Liver (tissue), 9 donors: Measurements from ENCODE around the gene DDX17. TPM values are rescaled to one million over a fixed set of nuclear protein-coding genes. Genes with fewer than 3 reads are reported as not detected.

ENCODE experiments used
- DNase-seq: peaks from one replicate; pipeline ENCODE4 v3.0.0-alpha.2; 2017; ENCODE audit warnings: low spot score
- H3K27ac ChIP-seq, 2 donors: one replicate each; pipeline ENCODE4 v1.7.0; 2013; ENCODE audit warnings: inconsistent platforms in 2 of 2, low read length in 2 of 2, control low read depth in 1 of 2, low read depth in 1 of 2, mild to moderate bottlenecking in 1 of 2
- H3K27me3 ChIP-seq, 4 donors: one replicate each; pipeline versions ENCODE4 v1.6.1 to v1.7.0; 2013; ENCODE audit warnings: low read length in 3 of 4, inconsistent platforms in 1 of 4, mild to moderate bottlenecking in 1 of 4, moderate library complexity in 1 of 4; ENCODE audit not compliant: control insufficient read depth in 4 of 4, insufficient read depth in 4 of 4
- H3K36me3 ChIP-seq, 4 donors: one replicate each; pipeline versions ENCODE4 v1.6.1 to v1.7.0; 2013; ENCODE audit warnings: low read length in 3 of 4, mild to moderate bottlenecking in 3 of 4, low read depth in 1 of 4, moderate library complexity in 1 of 4; ENCODE audit not compliant: control insufficient read depth in 4 of 4, insufficient read depth in 3 of 4
- H3K4me1 ChIP-seq, 4 donors: one replicate each; pipeline versions ENCODE4 v1.6.1 to v1.7.0; 2013; ENCODE audit warnings: low read length in 3 of 4, mild to moderate bottlenecking in 3 of 4, moderate library complexity in 1 of 4; ENCODE audit not compliant: control insufficient read depth in 4 of 4, insufficient read depth in 4 of 4
- H3K4me3 ChIP-seq, 3 donors: one replicate each; pipeline versions ENCODE4 v1.6.1 to v1.7.0; 2013; ENCODE audit warnings: low read length in 3 of 3, control low read depth in 1 of 3, low read depth in 1 of 3, mild to moderate bottlenecking in 1 of 3
- H3K9ac ChIP-seq, 2 donors: one replicate each; pipeline ENCODE4 v1.7.0; 2013; ENCODE audit warnings: low read length in 2 of 2, mild to moderate bottlenecking in 2 of 2, moderate library complexity in 2 of 2, control low read depth in 1 of 2, low read depth in 1 of 2
- H3K9me3 ChIP-seq, 4 donors: one replicate each; pipeline versions ENCODE4 v1.6.1 to v1.7.0; 2013; ENCODE audit warnings: low read length in 3 of 4; ENCODE audit not compliant: control insufficient read depth in 4 of 4
- ATF3 ChIP-seq: IDR thresholded peaks from 2 replicates; pipeline ENCODE4 v1.6.1; 2016; ENCODE audit warnings: antibody characterized with exemption
- CTCF ChIP-seq: fragments of 150-350 bp; IDR thresholded peaks from 2 replicates; pipeline ENCODE4 v1.5.1; 2017; ENCODE audit warnings: improper control_type of control experiment, low read depth, low read length; ENCODE audit not compliant: missing input control
- EGR1 ChIP-seq, 2 donors: IDR thresholded peaks; 2 replicates each; pipeline ENCODE4 v1.6.1; 2016 to 2018; ENCODE audit warnings: antibody characterized with exemption in 2 of 2, low read depth in 2 of 2
- FOXA1 ChIP-seq: IDR thresholded peaks from 2 replicates; pipeline ENCODE4 v1.6.1; 2016; ENCODE audit warnings: antibody characterized with exemption
- FOXA2 ChIP-seq: IDR thresholded peaks from 2 replicates; pipeline ENCODE4 v1.6.1; 2016; ENCODE audit warnings: antibody characterized with exemption
- GABPA ChIP-seq, 2 donors: IDR thresholded peaks in 1 of 2; conservative IDR thresholded peaks in 1 of 2; 2 replicates each; pipeline ENCODE4 v1.6.1; 2016; ENCODE audit warnings: antibody characterized with exemption in 2 of 2, mild to moderate bottlenecking in 1 of 2, moderate library complexity in 1 of 2
- HNF4A ChIP-seq, 2 donors: conservative IDR thresholded peaks; 2 replicates each; pipeline ENCODE4 v1.6.1; 2016; ENCODE audit warnings: antibody characterized with exemption in 2 of 2, mild to moderate bottlenecking in 2 of 2
- HNF4G ChIP-seq: IDR thresholded peaks from 2 replicates; pipeline ENCODE4 v1.6.1; 2016; ENCODE audit warnings: antibody characterized with exemption
- JUND ChIP-seq, 2 donors: IDR thresholded peaks; 2 replicates each; pipeline ENCODE4 v1.6.1; 2016; ENCODE audit warnings: antibody characterized with exemption in 2 of 2
- MAX ChIP-seq: IDR thresholded peaks from 2 replicates; pipeline ENCODE4 v1.6.1; 2016; ENCODE audit warnings: antibody characterized with exemption
- NR2F2 ChIP-seq: IDR thresholded peaks from 2 replicates; pipeline ENCODE4 v1.6.1; 2016; ENCODE audit warnings: antibody characterized with exemption
- RAD21 ChIP-seq, 2 donors: IDR thresholded peaks; 2 replicates each; pipeline ENCODE4 v1.6.1; 2016; ENCODE audit warnings: antibody characterized with exemption in 2 of 2, mild to moderate bottlenecking in 2 of 2
- REST ChIP-seq: IDR thresholded peaks from 2 replicates; pipeline ENCODE4 v1.6.1; 2016; ENCODE audit warnings: antibody characterized with exemption, mild to moderate bottlenecking
- RXRA ChIP-seq, 2 donors: IDR thresholded peaks; 2 replicates each; pipeline ENCODE4 v1.6.1; 2017 to 2018; ENCODE audit warnings: antibody characterized with exemption in 2 of 2, mild to moderate bottlenecking in 1 of 2
- SP1 ChIP-seq: IDR thresholded peaks from 2 replicates; pipeline ENCODE4 v1.6.1; 2018; ENCODE audit warnings: antibody characterized with exemption, mild to moderate bottlenecking
- TAF1 ChIP-seq: conservative IDR thresholded peaks from 2 replicates; pipeline ENCODE4 v1.6.1; 2016; ENCODE audit warnings: antibody characterized with exemption, mild to moderate bottlenecking
- YY1 ChIP-seq: IDR thresholded peaks from 2 replicates; pipeline ENCODE4 v1.6.1; 2016; ENCODE audit warnings: antibody characterized with exemption, mild to moderate bottlenecking
- ZBTB33 ChIP-seq: IDR thresholded peaks from 2 replicates; pipeline ENCODE4 v1.6.1; 2016; ENCODE audit warnings: antibody characterized with exemption
- WGBS: extraction: QIAGEN DNeasy Blood & Tissue Kit; methylation state at CpG from one replicate; pipeline ENCODE4 v1.1.7; 2013; 5-methylcytosine and 5-hydroxymethylcytosine counted together
- polyA plus RNA-seq, 2 donors: library from polyadenylated mRNA; stranded (reverse) in 1 of 2; unstranded in 1 of 2; fragments of 200-250 nt in 1 of 2; fragments of >200 nt in 1 of 2; fragmentation: Nextera tagmentation in 1 of 2; extraction: Ambion mirVana in 1 of 2; gene quantifications; one replicate each; pipeline versions ENCODE4 v1.2.1 to v1.2.3, GENCODE V29; 2013 to 2015
- total RNA-seq, 2 donors: library from RNA; depleted of rRNA; stranded (reverse); fragments of >200 nt; gene quantifications; one replicate each; pipeline ENCODE4 v1.2.3, GENCODE V29; 2014
- donor health status: healthy.
- donor health status: healthy.
- donor health status: healthy.
- donor health status: healthy.
- donor health status: healthy.

The DDX17 gene
- total RNA-seq (100 to 1,000 TPM; 279 to 451 TPM), polyA plus RNA-seq (10 to 100 TPM; 46.3 to 67.3 TPM)

- Histone ChIP-seq H3K36me3 (peaks cover 0 to 3% (median 1%) of the 10 kb centered on the region in 4 donors), H3K9ac (peak within 1 kb of the TSS; percentile 97 to 98), H3K27me3 (no peaks in the 10 kb centered on the region), H3K4me3 (peak within 1 kb of the TSS; percentile 65 to 87 (median 85)), H3K27ac (peak within 1 kb of the TSS; percentile 100), H3K4me1 (peaks cover 3 to 44% (median 13%) of the 10 kb centered on the region in 4 donors), H3K9me3 (no peaks in the 10 kb centered on the region)
- DNase-seq = peak; percentile 94
- WGBS = 3% methylated on average over 83 of the region's 83 CpGs
- TF ChIP-seq HNF4G = no peak
- peak in 1 of 2 donors; percentile 7 for TF ChIP-seq RXRA (IDR thresholded peaks at IDR 0.05)
- no peak for TF ChIP-seq JUND (IDR thresholded peaks at IDR 0.05)
- TF ChIP-seq HNF4A (conservative IDR thresholded peaks at IDR 0.05) = no peak
- TF ChIP-seq FOXA2 = peak; percentile 9
- peak; percentile 99 to 100 for TF ChIP-seq EGR1 (IDR thresholded peaks at IDR 0.05; ENCODE audit: low read depth in 2 of 2)
- TF ChIP-seq CTCF = no peak
- TF ChIP-seq MAX = no peak
- no peak for TF ChIP-seq FOXA1
- peak; percentile 57 for TF ChIP-seq ZBTB33
- TF ChIP-seq NR2F2 = no peak
- peak; percentile 39 for TF ChIP-seq ATF3
- peak in 1 of 2 donors; percentile 17 for TF ChIP-seq RAD21 (IDR thresholded peaks at IDR 0.05)
- no peak for TF ChIP-seq SP1
- TF ChIP-seq TAF1 = peak; percentile 37
- TF ChIP-seq REST = peak; percentile 76
- peak; percentile 98 for TF ChIP-seq YY1
- no peak for TF ChIP-seq GABPA (IDR thresholded peaks at IDR 0.05 in 1 of 2, conservative IDR thresholded peaks at IDR 0.05 in 1 of 2)
Measured at GRCh38 chr22:38506118-38506962, at the start of gene DDX17. Gene DDX17, minus strand, starts transcription at chr22:38506311.
